Measurements from ENCODE around the gene ADAMTS10.
"Not testable (repeated sequence)": the region's sequence is repeated elsewhere in the genome, so short reads cannot be mapped to it uniquely, and the experiment has no call there.

ADAMTS10 gene

DNA sequence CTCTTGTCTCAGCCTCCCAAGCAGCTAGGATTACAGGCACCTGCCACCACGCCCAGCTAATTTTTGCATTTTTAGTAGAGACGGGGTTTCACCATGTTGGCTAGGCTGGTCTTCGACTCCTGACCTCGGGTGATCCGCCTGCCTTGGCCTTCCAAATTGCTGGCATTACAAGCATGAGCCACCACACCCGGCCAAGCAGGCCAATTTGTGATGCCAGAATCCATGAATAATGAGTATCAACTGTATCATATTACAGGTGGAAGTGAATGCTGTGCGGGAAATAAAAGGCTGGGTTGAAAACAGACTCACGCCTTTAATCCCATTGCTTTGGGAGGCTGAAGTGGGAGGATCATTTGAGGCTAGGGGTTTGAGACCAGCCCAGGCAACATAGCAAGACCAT, 16.3 kb upstream of the ADAMTS10 start:
- DNase-seq (ENCODE audit: low read depth), result no peak

DNA sequence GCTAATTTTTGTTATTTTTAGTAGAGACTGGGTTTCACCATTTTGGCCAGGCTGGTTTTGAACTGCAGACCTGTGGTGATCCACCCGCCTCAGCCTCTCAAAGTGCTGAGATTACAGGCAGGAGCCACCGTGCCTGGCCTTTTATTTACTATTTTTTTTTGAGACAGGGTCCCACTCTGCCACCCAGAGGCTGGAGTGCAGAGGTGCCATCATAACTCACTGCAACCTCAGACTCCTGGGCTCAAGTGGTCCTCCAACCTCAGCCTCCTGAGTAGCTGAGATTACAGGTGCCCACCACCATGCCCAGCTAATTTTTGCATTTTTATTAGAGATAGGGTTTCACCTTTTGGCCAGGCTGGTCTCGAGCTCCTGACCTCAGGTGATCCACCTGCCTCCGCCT, 12.4 kb upstream of the ADAMTS10 start:
- not testable (repeated sequence) for DNase-seq (ENCODE audit: low read depth)

DNA sequence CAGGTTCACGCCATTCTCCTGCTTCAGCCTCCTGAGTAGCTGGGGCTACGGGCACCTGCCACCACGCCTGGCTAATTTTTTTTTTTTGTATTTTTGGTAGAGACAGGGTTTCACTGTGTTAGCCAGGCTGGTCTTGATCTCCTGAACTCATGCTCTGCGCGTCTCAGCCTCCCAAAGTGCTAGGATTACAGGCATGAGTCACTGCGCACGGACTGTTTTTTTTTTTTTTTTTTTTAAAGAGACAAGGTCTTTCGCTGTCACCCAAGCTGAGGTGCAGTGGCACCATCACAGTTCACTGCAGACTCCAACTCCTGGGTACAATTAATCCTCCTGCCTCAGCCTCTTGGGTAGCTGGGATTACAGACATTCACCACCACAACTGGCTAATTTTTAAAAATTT, 8.2 kb upstream of the ADAMTS10 start:
- DNase-seq (ENCODE audit: low read depth), result peak; percentile 25

DNA sequence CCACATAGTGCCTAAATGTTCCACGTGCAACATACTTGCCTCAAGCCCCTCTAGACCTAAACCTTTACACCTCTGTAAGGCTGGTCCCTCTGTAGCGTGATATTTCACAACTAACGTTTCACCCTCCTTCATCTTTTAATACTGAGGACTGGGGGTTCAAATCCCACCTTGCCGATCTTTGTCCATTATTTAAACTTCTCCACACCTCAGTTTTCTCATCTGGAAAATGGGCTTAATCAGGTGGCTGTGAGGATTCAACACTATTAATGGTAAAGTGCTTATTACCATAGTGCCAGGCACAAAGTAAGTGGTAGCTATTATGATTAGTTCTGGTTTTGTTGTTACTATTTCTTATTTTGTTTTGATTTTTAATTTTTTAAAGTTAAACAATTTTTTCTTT, 7.5 kb upstream of the ADAMTS10 start:
- no peak for DNase-seq (ENCODE audit: low read depth)

DNA sequence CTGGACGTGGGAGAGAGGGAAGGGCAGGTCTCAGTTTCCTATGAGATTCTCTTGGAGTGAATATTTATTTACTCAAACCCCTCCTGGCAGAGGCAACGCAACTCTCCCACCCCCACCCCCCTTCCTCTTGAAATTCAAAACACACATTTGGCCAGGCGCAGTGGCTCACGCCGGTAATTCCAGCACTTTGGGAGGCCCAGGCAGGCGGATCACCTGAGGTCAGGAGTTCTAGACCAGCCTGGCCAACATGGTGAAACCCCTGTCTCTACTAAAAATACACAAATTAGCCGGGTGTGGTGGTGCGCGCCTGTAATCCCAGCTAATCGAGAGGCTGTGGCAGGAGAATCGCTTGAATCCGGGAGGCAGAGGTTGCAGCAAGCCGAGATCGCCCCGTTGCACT, 6.8 kb upstream of the ADAMTS10 start:
- not testable (repeated sequence) for DNase-seq (ENCODE audit: low read depth)

DNA sequence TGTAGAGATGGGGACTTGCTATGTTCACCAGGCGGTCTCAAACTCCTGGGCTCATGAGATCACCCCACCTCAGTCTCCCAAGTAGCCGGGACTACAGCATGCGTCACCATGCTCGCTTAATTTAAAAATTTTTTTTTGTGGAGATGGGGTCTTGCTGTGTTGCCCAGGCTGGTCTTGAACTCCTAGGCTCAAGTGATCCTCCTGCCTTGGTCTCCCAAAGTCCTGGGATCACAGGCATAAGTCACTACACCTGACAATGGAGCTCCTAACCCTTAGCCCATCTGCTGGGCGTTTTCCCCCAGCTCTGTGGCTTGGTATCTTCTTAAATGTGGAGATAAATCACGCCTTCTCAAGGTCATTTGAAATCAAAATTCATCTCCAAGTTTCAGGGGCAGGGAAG, 6.3 kb upstream of the ADAMTS10 start:
- no peak for DNase-seq (ENCODE audit: low read depth)

DNA sequence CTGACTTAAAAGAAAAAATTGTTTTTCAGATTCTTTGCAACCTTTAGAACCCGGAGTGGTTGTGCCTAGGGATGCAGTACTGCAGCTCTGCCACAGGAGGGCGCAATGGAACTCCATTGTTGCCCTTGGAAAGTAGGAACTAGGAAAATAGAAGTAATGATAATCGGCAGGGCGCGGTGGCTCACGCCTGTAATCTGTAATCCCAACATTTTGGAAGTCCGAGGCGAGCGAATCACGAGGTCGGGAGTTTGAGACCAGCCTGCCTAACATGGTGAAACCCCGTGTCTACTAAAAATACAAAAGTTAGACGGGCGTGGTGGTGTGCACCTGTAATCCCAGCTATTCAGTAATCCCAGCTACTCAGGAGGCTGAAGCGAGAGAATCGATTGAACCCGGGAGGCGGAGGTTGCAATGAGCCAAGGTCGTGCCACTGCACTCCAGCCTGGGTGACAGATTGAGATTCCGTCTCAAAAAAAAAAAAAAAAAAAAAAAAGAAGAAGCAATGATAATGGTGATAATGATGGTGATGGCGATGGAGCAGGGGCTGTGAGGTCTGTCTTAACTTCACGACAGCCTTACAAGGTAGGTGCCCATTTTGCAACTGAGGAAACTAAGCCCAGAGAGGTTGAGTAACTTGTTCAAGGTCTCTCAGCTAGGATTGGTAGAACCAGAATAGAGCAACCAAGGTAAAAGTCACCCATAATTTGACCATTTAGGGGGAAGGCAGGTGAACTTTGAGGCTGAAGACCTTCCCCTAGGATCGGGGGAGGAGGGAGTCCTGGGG, 5.5 kb upstream of the ADAMTS10 start:
- DNase-seq (ENCODE audit: low read depth), result peak; percentile 58

DNA sequence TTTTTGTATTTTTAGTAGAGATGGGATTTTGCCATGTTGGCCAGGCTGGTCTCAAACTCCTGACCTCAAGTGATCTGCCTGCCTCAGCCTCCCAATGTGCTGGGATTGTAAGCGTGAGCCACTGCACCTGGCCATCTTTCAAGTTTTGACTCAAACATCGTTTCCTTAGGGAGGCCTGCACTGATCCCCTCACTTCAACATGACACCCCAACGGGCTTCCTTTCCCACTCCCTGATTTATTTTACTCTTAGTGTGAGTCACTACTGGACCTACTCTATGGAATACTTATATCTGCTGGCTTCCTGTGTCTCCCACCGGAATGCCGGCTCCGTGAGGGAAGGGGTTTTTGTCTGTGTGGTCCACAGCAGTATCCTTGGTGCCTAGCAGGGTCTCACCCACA, 4.5 kb upstream of the ADAMTS10 start:
- DNase-seq (ENCODE audit: low read depth), result peak; percentile 42

DNA sequence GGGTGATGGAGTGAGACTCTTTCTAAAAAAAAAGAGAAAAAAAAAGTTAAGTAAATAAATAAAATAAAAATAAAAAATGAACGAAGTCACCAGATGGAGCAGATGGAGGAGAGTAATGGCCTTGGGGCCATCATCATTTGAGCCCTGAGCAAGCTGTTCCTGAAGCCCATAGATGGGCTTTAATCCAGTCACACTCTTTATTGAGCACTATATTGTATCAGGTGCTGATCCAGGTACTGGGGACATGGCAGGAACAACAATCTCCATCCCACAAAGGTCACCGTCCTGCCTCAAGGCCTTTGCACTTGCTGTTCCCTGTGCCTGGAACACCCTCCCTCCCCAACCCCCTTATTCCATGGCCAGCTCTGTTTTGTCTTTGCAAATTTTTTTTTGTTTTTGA, 3.9 kb upstream of the ADAMTS10 start:
- no peak for DNase-seq (ENCODE audit: low read depth)

DNA sequence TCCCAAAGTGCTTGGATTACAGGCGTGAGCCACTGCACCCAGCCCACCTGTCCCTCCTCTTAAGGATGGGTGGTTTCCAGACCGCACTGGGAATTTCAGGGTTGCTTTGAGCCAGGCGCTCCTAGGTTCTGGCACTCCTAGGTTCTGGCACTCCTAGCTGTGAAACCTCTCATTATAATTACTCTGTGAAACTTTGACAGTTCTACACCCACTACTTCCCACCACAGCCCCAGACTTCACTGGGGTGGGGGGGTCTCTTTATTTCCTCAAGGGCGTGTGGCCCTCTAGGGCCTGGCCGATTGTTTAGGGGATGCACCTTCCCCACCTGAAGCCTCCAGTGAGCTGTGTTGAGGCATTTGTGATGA, 2.3 kb upstream of the ADAMTS10 start:
- DNase-seq (ENCODE audit: low read depth), result no peak

DNA sequence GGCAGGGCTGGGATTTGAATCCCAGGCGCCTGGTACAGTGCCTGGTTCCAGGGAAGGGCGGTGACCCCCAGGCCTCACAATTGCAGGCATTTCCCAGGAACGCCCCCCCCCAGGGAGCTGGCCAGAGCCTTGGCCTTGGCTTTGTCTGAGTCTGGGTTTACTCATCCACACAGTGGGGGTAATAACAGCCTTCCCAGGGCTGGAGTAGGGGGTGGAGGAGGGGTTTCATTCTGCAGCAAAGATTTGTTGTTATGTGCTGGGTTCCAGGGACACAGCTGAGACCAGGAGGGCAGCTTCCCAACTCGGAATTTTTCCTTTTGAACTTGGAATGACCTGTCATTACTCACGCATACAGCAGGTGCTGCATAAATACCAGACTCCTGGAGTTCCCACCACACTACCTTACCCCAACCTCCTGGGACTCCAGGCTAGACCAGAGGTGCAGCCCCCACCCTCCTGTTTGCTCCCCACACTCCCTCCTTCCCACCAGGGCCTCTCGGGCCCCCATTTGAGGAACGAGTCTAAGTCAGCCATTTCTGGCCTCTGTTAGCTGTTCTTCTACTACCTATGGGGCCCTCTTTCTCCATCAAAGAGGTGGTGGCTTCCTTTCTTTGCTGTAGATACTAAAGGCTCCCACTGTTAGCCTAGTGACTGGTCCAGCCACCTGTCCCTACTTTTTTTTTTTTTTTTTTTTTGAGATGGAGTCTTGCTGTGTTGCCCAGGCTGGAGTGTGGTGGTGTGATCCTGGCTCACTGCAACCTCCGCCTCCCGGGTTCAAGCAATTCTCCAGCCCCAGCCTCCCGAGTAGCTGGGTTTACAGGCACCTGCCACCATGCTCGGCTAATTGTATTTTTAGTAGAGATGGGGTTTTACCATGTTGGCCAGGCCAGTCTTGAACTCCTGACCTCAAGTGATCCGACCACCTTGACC, 1.6 kb upstream of the ADAMTS10 start:
- peak; percentile 34 for DNase-seq (ENCODE audit: low read depth)

DNA sequence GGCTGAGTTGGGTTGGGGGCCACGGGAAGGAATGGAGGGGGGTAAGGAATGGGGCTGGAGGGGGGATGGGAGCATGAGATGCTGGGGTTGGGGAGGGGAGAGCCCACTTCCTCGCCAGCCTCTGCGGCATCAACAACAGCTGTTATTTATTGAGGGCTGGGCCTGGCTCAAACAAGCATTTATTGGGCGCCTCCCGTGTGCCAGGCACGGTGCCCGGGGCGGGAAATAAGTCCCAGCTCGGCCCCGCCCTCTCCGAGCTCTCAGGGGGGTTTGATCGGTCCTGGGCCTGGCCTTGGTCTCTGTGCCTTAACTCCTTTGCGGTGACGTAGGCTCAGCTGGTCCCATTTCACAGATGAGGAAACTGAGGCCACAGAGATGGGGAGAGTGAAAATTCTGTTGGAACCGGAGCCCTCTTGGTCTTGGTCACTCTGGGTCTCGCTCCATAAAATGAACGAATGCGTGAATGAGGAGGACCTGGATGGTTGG, 919 bp upstream of the ADAMTS10 start:
- no peak for DNase-seq (ENCODE audit: low read depth)

DNA sequence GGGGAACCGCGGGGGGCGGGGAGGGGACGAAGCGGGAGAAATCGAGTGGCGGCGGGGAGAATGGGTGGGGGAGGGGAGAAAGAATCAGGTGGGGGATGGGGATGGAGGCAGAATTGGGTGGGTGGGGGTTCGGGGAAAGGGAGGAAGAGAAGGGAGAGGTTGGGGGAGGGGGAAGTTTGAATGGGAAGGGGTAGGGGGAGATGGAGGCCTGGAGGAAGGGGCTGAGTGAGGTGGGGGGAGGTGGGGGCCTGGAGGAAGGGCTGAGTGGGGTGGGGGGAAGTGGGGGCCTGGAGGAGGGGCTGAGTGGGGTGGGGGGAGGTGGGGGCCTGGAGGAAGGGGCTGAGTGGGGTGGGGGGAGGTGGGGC, 403 bp upstream of the ADAMTS10 start:
- no peak for DNase-seq (ENCODE audit: low read depth)

DNA sequence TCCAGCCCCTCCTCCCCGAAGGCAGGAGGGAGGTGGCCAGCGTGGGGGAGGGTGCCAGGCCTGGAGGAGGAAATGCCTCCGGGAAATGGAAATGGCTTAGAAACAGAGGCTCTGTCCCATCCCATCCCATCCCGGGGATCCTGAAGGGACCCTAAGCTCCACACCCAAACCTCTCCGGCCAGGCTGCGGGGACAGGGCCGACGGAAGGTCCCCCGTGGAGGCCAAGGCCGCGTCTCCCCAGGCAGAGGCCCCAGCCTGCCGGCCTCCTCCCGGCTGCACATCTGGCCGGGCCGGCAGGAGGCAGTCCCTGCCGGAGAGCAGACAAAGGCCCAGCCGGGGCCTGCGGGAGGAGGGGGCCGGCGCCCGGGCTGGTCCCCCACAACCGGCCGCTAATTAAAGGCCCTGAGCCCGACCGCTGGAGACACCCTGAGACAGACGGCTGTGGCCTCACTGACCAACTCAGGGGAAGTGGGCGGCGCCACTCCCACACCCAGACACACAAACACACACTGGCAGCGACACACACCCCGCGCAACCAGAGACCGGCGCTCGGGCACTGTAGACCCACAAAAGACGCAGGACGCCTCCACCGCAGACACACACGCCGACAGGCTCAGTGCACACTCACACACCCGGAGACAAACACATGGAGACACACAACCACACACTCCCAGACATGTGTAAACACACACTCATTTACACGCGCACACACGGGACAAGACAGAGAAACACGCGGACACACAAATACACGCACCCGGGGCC, 1.1 kb downstream of the ADAMTS10 start:
- peak; percentile 16 for DNase-seq (ENCODE audit: low read depth)

DNA sequence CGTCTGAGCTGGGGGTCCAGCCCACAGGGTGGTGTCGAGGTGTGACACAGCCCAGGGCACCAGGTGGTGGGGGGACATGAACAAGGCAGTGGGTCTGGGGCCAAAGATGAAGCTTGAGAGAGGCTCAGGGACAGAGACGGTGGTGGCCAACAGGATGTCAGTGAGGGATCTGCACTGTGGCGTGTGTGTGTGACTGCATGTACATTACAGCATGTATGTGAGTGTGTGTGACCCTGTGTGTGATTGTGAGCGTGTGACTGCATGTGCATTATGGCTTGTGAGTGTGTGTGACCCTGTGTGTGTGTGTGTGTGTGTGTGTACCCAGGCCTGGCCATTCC, 1.6 kb downstream of the ADAMTS10 start:
- DNase-seq (ENCODE audit: low read depth), result no peak

DNA sequence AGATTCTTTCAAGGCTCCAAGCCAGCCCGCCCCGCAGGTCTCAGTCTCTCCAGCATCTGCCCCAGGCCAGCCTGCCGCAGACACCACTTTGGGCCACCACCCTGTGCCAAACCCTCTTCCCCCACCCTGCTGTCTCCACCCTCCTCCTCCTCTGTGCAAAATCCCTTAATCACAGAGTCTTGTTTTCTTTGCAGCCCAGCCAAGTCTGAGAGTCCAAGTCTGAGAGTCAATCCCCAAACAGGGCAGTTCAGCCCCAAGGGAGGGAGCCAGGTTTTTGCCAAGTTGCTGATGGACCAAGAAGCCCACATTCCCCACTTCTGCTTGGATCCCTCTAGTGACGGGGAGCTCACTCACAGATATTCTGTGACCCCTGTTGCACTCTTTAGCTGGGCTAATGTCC, 3.1 kb downstream of the ADAMTS10 start:
- no peak for DNase-seq (ENCODE audit: low read depth)

DNA sequence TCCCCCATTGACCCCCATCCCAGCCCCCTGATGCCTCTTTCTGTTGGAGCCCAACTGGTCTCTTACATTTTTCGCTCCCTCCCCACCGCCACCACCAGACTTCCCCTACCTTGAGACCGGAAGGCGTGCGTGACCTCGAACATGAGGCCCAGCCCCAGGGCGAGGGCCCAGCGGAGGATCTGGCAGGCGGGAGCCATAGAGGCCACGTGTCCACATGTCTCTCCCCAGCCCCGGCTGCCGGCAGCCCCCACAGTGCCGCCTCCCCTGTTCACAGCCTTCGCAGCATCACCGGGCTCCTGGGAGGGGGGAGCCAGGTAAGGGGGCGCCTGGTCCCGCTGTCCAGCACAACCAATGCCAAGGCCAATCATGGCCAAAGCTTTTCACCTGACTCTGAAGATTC, 5.0 kb downstream of the ADAMTS10 start:
- no peak for DNase-seq (ENCODE audit: low read depth)

DNA sequence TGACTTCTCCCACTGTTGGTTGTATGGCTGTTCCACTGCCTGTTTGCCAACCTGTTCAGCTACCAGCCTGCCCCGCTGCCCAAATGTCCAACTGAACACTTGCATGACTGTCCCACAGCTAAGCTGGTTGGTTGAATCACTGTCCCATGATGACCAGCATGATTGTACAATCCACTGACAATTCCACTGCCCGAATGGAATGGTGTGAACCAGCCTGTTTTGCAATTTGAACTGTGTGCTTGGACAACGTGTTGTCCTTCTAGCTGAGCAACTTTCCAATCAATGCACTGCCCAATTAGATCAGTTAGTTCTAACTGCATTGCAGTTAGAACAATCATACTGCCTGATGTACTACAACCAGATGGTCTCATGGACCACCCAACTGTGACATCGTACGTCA, 8.7 kb downstream of the ADAMTS10 start:
- no peak for DNase-seq (ENCODE audit: low read depth)

DNA sequence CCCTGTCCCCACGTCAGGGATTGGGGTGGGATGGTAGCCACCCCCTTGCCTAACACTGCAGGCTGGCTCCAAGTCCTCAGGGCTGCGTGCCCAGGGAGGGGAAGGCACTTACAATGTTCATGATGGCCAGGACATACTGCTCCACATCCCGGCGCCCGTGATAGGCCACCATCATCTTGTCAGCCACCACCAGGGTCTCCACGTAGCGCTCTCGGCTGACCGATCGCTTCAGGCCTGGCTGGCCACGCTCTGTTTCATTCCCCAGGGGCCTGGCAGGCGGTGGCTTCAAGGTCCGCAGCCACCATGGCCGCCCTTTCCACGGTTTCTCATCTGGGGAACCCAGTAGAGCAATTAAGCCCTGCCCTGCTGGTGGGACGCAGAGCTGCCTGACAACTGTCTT, 9.7 kb downstream of the ADAMTS10 start:
- DNase-seq (ENCODE audit: low read depth), result no peak

DNA sequence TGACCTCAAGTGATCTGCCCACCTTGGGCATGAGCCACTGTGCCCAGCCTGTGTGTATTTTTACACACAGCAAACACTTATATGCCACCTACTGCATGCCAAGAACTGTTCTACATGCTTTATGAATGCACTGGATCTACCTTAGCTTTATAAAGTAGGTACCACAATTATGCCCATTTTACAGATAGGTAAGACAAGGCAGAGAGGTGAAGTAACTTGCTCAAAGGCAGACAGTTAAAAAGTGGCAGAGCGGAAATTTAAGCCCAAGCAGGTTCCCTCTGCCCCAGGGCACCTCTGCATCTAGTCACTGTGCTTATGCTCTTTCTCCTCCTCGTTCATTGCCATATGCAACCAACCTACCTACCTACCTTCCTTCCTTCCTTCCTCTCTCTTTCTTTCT, 10.5 kb downstream of the ADAMTS10 start:
- DNase-seq (ENCODE audit: low read depth), result no peak

DNA sequence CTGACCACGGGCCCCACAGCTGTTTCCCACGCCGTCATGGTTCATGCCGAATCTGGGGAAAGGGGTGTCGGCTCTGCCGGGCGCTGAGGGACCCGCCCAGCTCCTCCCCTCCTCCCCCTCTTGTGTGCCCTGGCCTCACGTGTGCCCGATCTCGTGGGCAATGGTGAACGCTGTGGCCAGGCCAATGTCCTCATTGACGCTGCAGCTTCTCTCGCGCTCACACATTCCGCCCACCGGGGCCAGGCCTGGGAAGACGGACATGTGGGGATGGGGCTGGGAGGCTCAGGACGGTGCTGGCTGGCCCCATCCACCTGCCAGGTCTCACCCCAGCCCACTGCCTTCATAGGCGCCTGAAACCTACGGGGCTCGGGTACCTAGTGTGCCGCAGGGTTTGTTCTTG, 14.3 kb downstream of the ADAMTS10 start:
- DNase-seq (ENCODE audit: low read depth), result no peak

DNA sequence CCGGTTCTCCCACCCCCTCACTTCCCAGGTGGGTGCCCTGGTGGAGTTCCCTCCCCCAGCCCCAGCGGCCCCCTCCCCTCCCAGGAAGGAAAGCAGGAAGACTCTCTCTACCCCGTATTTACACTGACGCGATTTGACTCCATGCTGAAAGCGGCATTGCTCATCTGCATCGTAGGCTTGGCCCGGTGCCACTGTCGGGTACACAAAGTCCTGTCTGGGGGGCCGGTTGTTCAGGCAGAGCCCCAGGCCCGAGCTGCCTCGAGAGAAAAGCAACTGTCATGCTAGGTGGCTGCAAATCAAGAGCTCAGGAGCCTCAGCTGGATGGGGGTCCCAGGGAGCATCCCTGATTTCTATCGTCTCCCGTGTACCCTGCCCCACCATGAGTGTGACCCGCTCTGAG, 14.9 kb downstream of the ADAMTS10 start:
- no peak for DNase-seq (ENCODE audit: low read depth)

DNA sequence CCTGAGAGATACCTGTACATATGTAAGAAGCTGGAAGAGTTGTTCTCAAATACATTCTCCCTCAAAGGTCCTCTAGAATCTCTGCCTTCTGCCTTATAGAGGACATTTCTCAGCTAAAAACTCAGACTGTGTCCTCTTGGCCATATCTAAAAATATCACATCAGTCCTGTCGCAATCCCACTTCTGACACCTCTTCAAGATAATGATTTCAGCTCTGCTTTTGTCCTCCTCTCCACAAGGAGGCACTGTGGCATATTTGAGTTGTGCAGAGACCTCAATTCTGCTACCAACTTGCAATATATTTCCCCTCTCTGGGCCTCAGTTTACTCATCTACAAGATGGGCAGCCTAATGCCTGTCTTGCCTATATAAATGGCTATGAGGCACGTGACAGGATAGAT, 16.6 kb downstream of the ADAMTS10 start:
- no peak for DNase-seq (ENCODE audit: low read depth)
